GM12892 (cell line): ENCODE measurements around the gene CLN5.

ENCODE experiments used
- DNase-seq: peaks from one replicate; pipeline ENCODE4 v3.0.0; 2011; ENCODE audit not compliant: insufficient read length
- FAIRE-seq: peaks from 2 replicates; lab custom pipeline; 2011; peaks lifted over from hg19 to GRCh38; lab: Jason Lieb, UNC
- POLR2A ChIP-seq: IDR thresholded peaks from 2 replicates; pipeline ENCODE4 v1.6.1; 2011; ENCODE audit warnings: low read depth, low read length, control low read depth
- POLR2AphosphoS5 ChIP-seq: IDR thresholded peaks from 2 replicates; pipeline ENCODE4 v1.6.1; 2011; ENCODE audit warnings: low read depth, low read length, control low read depth
- TAF1 ChIP-seq: IDR thresholded peaks from 2 replicates; pipeline ENCODE4 v1.6.1; 2011; ENCODE audit warnings: low read depth, mild to moderate bottlenecking, control low read depth, low read length, borderline replicate concordance

Gene CLN5

DNA sequence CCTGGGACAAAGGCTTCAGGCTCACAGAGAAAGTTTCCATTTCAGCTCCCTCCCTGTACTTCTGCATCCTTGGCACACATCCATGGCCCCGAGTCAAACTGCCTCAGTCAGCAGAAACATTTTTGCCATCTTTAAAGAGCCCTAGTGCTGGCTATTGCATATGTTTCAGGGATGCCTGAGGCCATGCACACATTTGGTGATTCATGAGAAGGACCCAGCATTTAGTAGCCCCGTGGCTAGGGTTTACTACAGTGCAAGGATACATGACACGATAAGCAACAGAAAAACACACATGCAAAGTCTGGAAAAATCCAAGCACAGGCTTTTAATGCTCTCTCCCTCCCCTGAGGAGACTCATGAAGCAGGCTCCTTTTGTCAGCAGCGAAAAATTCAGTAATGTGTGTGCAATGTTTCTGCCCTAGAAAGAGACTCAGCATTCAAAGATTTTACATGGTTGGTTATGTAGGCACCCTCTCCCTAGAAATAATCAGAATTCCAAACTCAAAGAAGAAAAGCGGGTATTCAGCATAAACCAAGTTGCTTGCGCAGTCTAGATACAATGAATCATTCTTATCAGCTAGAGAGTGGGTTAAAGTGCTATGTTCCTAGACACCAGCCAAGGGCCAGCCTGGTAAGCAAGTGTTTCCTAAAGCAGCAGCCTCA is 26.0 kb upstream of the CLN5 start:
- DNase-seq (no peak), FAIRE-seq (no peak)
- no peak for TF ChIP-seq POLR2AphosphoS5
- no peak for TF ChIP-seq TAF1
- TF ChIP-seq POLR2A, result no peak

DNA sequence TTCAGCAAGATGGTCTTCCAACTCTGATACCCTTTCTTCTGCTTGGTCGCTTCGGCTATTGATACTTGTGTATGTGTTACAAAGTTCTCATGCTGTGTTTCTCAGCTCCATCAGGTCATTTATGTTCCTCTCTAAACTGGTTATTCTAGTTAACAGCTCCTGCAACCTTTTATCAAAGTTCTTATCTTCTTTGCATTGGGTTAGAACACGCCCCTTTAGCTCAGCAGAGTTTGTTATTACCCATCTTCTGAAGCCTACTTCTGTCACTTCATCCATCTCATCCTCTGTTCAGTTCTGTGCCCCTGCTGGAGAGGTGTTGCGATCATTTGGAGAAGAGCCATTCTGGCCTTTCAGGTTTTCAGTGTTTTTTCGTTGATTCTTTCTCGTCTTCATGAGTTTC is 24.9 kb upstream of the CLN5 start:
- TF ChIP-seq POLR2A (no peak), TAF1 (no peak), POLR2AphosphoS5 (no peak)
- FAIRE-seq, result no peak

DNA sequence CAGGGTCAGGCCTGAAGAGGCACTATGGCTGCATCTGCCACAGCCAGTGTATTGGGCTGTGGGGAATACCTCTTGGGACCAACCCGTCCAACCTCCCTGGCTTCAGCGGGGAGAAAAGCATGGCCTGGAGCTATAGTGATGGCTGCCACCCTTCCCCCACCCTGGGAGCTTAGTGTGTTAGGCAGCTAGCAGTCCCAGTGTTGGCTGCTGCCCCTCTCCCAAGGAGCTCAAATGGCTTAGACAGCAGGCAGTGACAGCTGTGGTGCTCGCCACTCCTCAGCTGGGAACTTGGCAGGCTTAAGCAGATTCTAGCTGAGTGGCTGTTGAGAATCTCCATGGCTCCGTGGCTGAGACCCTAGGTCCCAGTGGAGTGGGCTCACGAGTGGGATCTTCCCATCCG is 23.8 kb upstream of the CLN5 start:
- DNase-seq, result no peak
- FAIRE-seq, result no peak
- no peak for TF ChIP-seq POLR2A
- no peak for TF ChIP-seq POLR2AphosphoS5

More for the DNA sequence above, 24.9 kb upstream of the CLN5 start:
- DNase-seq, result no peak

DNA sequence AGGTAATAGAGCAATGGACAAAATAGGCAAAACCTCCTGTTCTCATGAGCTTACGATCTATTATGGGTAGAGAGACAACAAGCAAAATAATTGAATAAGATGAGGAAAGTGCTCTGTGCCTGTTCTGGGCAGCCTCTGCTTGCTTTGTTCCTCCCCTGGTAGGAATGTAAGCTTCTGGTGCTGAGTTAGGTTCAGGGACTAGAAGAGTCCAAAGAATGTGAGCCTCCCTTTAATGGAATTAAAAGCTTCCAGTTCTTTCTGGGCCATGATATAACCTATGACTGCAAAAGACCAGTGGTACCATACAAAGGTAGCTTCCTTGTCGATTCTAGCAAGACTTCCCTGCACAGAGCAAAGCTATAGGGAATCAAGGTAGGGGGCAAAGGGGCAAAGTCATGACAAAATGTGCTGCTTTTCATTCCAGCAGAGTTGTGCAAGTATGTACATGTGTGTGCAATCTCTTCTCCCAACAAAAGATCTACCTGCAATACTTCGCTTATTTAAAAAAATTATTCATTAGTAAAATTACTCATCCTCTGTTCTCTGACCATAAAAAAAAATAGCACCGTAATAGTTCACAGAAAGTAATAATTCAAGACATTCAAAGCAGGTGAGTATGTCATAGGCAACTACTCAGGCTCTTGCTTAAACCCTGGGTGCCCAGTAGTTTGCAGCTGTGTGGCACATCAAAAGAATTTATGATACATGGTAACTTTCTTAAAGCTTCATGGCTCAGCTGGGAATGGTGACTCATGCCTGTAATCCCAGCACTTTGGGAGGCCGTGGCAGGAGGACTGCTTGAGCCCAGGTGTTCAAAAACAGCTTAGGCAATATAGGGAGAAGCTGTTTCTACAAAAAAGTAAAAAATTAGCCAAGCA is 22.2 kb upstream of the CLN5 start:
- FAIRE-seq (no peak), DNase-seq (no peak)
- TF ChIP-seq TAF1, result no peak
- no peak for TF ChIP-seq POLR2AphosphoS5
- TF ChIP-seq POLR2A, result no peak

DNA sequence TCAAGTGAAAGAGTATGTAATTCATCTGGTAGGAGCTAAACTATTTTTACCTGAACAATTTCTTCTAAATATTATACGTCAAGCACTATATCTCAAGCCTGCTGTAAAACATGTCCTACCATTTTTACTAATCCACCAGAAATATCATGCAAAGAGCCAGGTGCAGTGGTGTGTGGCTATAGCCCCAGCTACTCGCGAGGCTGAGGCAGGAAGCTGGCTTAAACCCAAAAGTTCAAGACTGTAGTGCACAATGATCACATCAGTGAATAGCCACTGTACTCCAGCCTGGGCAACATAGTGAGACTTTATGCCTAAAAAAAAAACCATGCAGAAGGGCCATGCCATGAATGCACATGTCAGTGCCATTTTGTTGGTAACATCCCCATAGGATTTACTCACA is 20.7 kb upstream of the CLN5 start:
- TF ChIP-seq TAF1, result no peak
- no peak for TF ChIP-seq POLR2AphosphoS5
- TF ChIP-seq POLR2A, result no peak
- DNase-seq (no peak), FAIRE-seq (peak; percentile 84)

DNA sequence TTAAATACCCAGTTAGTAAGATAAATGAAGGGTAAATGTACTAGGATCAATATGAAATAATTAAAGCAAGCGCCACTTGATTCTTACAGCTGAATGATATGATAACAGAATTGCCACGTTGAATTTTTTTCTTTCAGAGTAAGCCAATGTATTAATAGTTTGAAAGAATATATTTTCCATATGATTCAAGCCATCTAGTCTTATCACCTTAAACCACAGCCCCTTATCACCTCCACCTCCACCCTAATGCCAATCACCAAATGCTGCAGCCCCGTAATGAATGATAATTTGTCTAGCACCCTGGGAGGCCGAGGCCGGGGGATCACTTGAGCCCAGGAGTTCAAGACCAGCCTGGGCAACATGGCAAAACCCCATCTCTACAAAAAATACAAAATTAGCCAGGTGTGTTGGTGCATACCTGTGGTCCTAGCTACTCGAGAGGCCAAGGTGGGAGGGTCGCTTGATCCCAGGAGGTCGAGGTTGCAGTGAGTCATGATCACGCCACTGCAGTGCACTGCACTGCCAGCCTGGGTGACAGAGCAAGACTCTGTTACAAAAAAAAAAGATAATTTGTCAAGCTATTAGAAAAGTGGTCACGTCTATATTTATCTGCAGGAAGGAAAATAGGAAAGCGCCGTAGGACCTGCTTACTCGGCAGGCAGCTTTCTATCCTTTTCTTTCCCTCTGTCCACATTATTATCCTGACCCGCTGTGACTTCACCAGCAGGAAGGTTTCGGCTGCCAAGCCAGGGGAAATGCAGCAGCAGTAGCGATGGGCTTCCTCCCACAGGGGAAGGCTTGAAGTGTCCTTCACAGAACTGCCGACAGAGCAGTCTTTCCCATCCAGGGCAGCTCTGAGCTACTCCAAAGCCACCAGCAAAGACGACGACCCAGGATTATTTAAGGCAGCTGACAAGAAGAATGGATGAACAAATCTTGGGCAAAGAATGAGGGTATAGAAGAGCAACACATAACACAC is 19.7 kb upstream of the CLN5 start:
- FAIRE-seq, result peak; percentile 50
- no peak for TF ChIP-seq POLR2AphosphoS5
- TF ChIP-seq TAF1, result no peak
- no peak for TF ChIP-seq POLR2A
- DNase-seq, result no peak

DNA sequence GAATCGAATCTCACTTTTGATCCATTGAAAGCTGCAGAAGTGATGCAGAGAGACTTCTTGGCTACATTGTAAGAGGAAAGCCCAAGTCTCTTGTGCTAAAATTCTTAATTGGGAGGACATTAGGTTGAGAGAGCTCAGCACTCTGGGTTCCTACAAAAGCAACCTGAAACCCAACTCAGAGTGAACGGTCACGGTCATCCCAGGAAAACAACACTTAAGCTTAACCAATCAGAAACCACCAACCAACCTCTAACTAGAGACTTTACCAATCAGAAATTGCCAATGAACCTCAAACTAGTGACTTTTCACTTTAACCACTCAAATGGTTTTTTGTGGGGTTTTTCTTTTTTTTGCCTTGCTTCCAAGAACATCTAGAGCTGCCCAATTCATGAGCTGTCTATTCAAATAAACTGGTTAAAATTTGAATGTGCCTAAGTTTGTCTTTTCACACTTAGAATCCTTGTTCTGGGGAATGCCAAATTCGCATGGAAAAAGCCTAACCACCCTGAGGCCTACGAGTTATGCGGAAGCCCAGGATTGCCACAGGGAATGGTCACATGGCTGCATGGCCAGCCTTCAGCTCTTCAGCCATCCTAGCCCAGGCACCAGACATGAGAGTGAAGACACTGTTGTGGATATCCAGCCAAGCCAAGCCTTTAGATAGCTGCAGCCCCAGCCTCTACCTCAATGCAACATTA is 17.8 kb upstream of the CLN5 start:
- TF ChIP-seq POLR2A (no peak), POLR2AphosphoS5 (no peak), TAF1 (no peak)
- FAIRE-seq (peak; percentile 54), DNase-seq (no peak)

DNA sequence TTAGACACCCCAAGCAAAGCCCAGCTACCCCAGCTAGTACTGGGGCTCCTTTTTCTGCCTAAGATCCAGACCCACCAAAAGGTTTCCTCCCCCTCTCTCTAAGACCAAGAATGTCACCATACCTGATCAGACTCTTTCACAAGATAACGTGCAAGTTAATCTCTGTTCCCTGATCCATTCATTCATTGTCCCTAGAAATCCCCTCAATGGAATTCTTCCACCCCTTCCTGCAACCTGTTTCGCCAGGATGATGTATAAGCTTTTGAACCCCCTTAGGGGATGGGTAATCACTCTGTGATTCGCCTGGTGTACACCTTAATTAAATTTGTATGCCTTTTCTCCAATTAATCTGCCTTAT is 17.3 kb upstream of the CLN5 start:
- no peak for TF ChIP-seq POLR2AphosphoS5
- no peak for TF ChIP-seq TAF1
- TF ChIP-seq POLR2A, result no peak
- DNase-seq (no peak), FAIRE-seq (no peak)

DNA sequence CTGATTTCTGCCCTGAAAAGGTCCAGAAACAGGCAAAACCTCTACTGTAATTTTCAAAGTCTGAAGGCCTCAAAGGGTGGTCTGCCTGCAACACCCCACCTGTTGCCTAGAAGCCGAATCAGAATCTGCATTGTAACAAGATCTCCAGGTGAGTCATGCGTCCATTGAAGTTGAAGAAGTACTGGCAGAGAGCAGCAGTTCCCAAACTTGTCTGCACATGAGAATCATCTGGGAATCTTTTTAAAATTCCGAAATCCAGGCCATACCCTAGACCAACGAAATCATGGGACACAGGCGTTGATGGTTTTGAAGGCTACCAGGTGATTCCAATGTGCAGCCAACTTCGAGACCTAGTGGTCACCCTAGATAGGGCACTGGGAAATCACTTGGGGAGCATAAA is 16.0 kb upstream of the CLN5 start:
- DNase-seq (no peak), FAIRE-seq (no peak)
- TF ChIP-seq POLR2A (no peak), TAF1 (no peak), POLR2AphosphoS5 (no peak)

DNA sequence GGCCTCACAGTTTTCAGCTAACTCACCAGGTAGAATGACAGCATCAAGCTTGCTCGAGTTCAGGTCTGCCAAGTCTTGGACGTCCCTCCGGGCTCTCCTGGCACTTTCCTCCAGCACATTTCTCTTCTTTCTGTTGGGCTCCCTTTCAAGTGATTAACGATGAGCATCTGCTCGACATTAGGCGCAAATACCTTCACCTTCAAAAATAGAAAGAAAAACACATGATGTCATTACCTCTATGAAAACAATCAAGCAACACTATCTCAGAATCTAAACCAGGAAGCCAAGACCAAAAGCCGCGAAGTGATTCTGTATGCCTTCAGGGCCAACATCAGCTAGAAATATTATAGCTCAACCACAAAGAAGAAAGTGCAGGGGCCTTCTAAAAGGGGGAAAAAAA is 15.4 kb upstream of the CLN5 start:
- no peak for DNase-seq
- FAIRE-seq, result no peak
- TF ChIP-seq TAF1 (no peak), POLR2A (no peak), POLR2AphosphoS5 (no peak)
